GM23338 (cell line): ENCODE data around the gene C20orf204. TPM values are rescaled to one million over a fixed set of nuclear protein-coding genes. Genes with fewer than 3 reads are reported as not detected.
A peak's percentile ranks its signal among the peaks of the same experiment; 100 is the strongest.

Source experiments
- ATAC-seq: fragments of 200-7000 bp; cut with Tn5 transposase; 3 replicates; pipeline ENCODE4 v1.9.1; 2020
- DNase-seq: peaks from one replicate; pipeline ENCODE4 v3.0.0-alpha.2; 2015; ENCODE audit warnings: low spot score
- H2AFZ ChIP-seq: fragments of 200-600 bp; sonication (generic); 2 replicates; pipeline ENCODE4 v1.8.0; 2016; ENCODE audit warnings: antibody characterized with exemption, mild to moderate bottlenecking, moderate library complexity
- H3F3A ChIP-seq: fragments of 200-600 bp; sonication (generic); replicated peaks from 2 replicates; pipeline ENCODE4 v1.8.0; 2017; ENCODE audit warnings: antibody characterized with exemption, mixed run types, low read depth
- H3K27ac ChIP-seq: fragments of 200-600 bp; sonication (generic); 2 replicates; pipeline ENCODE4 v1.6.1; 2016; ENCODE audit warnings: low read depth
- H3K27me3 ChIP-seq: fragments of 200-600 bp; sonication (generic); 2 replicates; pipeline ENCODE4 v1.8.0; 2016; ENCODE audit warnings: mild to moderate bottlenecking, mixed run types, moderate library complexity; ENCODE audit not compliant: insufficient read depth
- H3K36me3 ChIP-seq: fragments of 200-600 bp; sonication (generic); 2 replicates; pipeline ENCODE4 v1.8.0; 2016; ENCODE audit warnings: mild to moderate bottlenecking; ENCODE audit not compliant: insufficient read depth
- H3K4me1 ChIP-seq: fragments of 200-600 bp; sonication (generic); 2 replicates; pipeline ENCODE4 v1.8.0; 2016; ENCODE audit warnings: mild to moderate bottlenecking, moderate library complexity; ENCODE audit not compliant: insufficient read depth
- H3K4me2 ChIP-seq: fragments of 200-600 bp; sonication (generic); 2 replicates; pipeline ENCODE4 v1.7.1; 2017; ENCODE audit warnings: mixed run types
- H3K4me3 ChIP-seq: fragments of 200-600 bp; sonication (generic); 2 replicates; pipeline ENCODE4 v1.6.1; 2016; ENCODE audit warnings: mixed run types
- H3K79me2 ChIP-seq: fragments of 200-600 bp; sonication (generic); replicated peaks from 2 replicates; pipeline ENCODE4 v1.8.0; 2017; ENCODE audit warnings: mild to moderate bottlenecking; ENCODE audit not compliant: insufficient read depth
- H3K9me2 ChIP-seq: fragments of 200-600 bp; sonication (generic); 2 replicates; pipeline ENCODE4 v1.8.0; 2017; ENCODE audit not compliant: insufficient read depth
- H4K20me1 ChIP-seq: fragments of 200-600 bp; sonication (generic); replicated peaks from 2 replicates; pipeline ENCODE4 v1.8.0; 2017; ENCODE audit warnings: mild to moderate bottlenecking; ENCODE audit not compliant: insufficient read depth
- H3K27ac Mint-ChIP-seq: 2 replicates; pipeline ENCODE4 v1.8.0; 2020; ENCODE audit warnings: inconsistent platforms, mild to moderate bottlenecking, moderate library complexity, mixed read lengths
- H3K27me3 Mint-ChIP-seq: 3 replicates; pipeline ENCODE4 v1.8.0; 2022; ENCODE audit warnings: low read depth, mild to moderate bottlenecking, moderate library complexity, mixed read lengths, inconsistent platforms; ENCODE audit not compliant: insufficient read depth, poor library complexity
- H3K36me3 Mint-ChIP-seq: 3 replicates; pipeline ENCODE4 v1.8.0; 2021; ENCODE audit warnings: low read depth, mild to moderate bottlenecking, inconsistent platforms, moderate library complexity, mixed read lengths
- H3K4me1 Mint-ChIP-seq: 3 replicates; pipeline ENCODE4 v1.8.0; 2020; ENCODE audit warnings: mild to moderate bottlenecking, inconsistent platforms, mixed read lengths
- H3K4me3 Mint-ChIP-seq: 3 replicates; pipeline ENCODE4 v1.8.0; 2021; ENCODE audit warnings: moderate library complexity, mild to moderate bottlenecking, inconsistent platforms, mixed read lengths
- H3K9me3 Mint-ChIP-seq: 3 replicates; pipeline ENCODE4 v1.8.0; 2020; ENCODE audit warnings: moderate library complexity, mild to moderate bottlenecking, inconsistent platforms, mixed read lengths
- CREB1 ChIP-seq: fragments of 250-450 bp; sonication (Bioruptor Pico); IDR thresholded peaks from 2 replicates; pipeline ENCODE4 v1.5.0; 2020; ENCODE audit warnings: low read depth, mild to moderate bottlenecking, moderate library complexity
- JUNB ChIP-seq: IDR thresholded peaks from one replicate; pipeline ENCODE4 v1.6.1; 2016; ENCODE audit warnings: antibody characterized with exemption; ENCODE audit not compliant: unreplicated experiment
- POLR2AphosphoS5 ChIP-seq: IDR thresholded peaks from 2 replicates; pipeline ENCODE4 v1.6.1; 2016; ENCODE audit warnings: antibody characterized with exemption, low read depth
- STAT1 ChIP-seq: IDR thresholded peaks from one replicate; pipeline ENCODE4 v1.6.1; 2016; ENCODE audit warnings: antibody characterized with exemption; ENCODE audit not compliant: unreplicated experiment
- ZNF331 ChIP-seq: fragments of 250-450 bp; sonication (Bioruptor Pico); IDR thresholded peaks from 2 replicates; pipeline ENCODE4 v1.5.0; 2020; ENCODE audit warnings: low read depth, mild to moderate bottlenecking, moderate library complexity
- polyA plus RNA-seq: library from polyadenylated mRNA; unstranded; fragments of >200 nt; fragmentation: Nextera tagmentation; extraction: Ambion mirVana; gene quantifications from 2 replicates; pipeline ENCODE4 v1.2.1, GENCODE V29; 2016
- total RNA-seq: library from RNA; depleted of rRNA; stranded (reverse); fragments of >200 nt; shearing (Covaris generic); gene quantifications from 2 replicates; pipeline ENCODE4 v1.2.3, GENCODE V29; 2014
- TF ChIP-seq, protein P1 (sequence below): IDR thresholded peaks from one replicate; pipeline ENCODE4 v1.6.1; 2018; ENCODE audit warnings: antibody characterized with exemption; ENCODE audit not compliant: unreplicated experiment
- TF ChIP-seq, protein P2 (sequence below), 2 experiments: fragments of 200-600 bp in 1 of 2; sonication (generic) in 1 of 2; conservative IDR thresholded peaks; 2 replicates each; pipeline versions ENCODE4 v1.5.1 to v1.6.1; 2016 to 2017; ENCODE audit warnings: antibody characterized with exemption in 2 of 2, low read depth in 2 of 2, mild to moderate bottlenecking in 2 of 2, moderate library complexity in 1 of 2
- TF ChIP-seq, protein P3 (sequence below): fragments of 250-450 bp; sonication (Bioruptor Pico); IDR thresholded peaks from 2 replicates; pipeline ENCODE4 v1.5.0; 2020; ENCODE audit warnings: mild to moderate bottlenecking, moderate library complexity

Gene C20orf204
- total and polyA plus RNA-seq, 2 experiments from 2014 or later = 0.73 to 0.82 TPM

DNA sequence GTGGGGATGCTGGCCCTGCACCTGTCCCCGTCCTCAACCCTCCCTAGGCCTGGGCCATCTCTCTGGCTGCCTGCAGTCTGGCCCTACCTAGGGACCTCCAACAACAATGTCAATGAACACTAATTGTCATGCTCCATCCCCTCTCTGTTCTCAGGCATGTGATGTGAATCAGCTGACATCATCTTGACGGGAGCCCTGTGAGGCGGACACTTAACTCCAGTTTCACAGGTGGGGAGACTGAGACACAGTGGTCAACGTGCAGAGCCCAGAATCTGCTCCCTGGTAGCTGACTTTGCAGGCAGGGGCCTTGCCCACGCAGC, 26.3 kb downstream of the C20orf204 start:
- Histone ChIP-seq H3K4me1 (peaks cover 17% of the 10 kb centered on the region; the same call in 1 of the 2 replicates), H3K4me3 (peak overlapping the region; percentile 85), H3F3A (peaks cover 6% of the 10 kb centered on the region; the same call in 1 of the 2 replicates), H3K27ac (no peak overlapping the region), H3K36me3 (no peaks in the 10 kb centered on the region), H2AFZ (peak overlapping the region; percentile 97; the same call in 1 of the 2 replicates), H3K4me2 (peak overlapping the region; percentile 90), H4K20me1 (no peaks in the 10 kb centered on the region), H3K9me2 (no peaks in the 10 kb centered on the region), H3K79me2 (no peaks in the 10 kb centered on the region), H3K27me3 (no peaks in the 10 kb centered on the region)
- H3K4me1 Mint-ChIP-seq = peaks cover 41% of the 10 kb centered on the region
- H3K4me3 Mint-ChIP-seq = peak overlapping the region; percentile 82
- DNase-seq (no peak), ATAC-seq (no peak)
- H3K9me3 Mint-ChIP-seq = no peaks in the 10 kb centered on the region
- H3K36me3 Mint-ChIP-seq = no peaks in the 10 kb centered on the region
- H3K27ac Mint-ChIP-seq = no peak overlapping the region
- H3K27me3 Mint-ChIP-seq = peaks cover 14% of the 10 kb centered on the region
- no peak for TF ChIP-seq STAT1

DNA sequence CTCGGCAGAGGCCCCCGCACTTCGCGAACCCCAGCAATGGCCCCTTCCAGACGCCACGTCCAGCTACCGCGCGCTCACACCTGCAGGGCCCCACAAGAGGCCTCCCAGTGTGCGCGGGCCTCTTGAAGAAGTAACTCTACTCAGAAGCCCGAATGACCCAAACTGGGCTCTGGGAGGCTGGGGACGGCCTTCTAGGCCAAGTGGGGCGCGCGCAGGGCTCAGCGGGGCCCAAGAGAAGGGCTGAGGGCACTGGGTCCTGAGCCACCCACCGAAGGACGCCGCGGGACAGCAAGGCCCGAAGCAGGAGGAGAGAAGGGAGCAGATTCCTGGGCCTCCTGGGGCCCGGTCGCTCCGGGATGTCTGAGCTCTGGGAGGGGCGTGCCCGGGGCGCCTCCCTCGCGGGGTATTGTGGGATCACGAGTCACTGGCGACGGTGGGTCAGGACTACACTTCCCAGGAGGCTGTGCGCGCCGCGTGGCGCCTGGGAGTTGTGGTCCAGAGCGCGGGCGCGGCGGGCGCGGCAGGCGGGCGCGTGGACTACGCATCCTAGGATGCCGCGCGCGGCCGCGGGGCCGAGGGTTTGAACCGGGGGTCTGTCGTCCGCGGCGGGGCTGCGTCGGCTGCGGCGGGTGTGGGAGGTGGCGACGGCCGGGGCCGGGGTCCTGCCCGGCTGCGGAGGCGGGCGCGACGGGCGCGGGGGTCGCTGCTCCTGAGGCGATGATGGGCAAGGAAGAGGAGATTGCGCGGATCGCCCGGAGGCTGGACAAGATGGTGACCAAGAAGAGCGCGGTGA, 26.8 kb downstream of the C20orf204 start, which contains the start of gene TCEA2:
TCEA2 (plus strand) TSS at position 603 of the 793 bp plus-strand sequence; CDS start at position 718, 115 bp downstream.
- H3K36me3 ChIP-seq = no peaks in the 10 kb centered on the region
- Mint-ChIP-seq H3K4me1 (peaks cover 36% of the 10 kb centered on the region), H3K36me3 (no peaks in the 10 kb centered on the region), H3K9me3 (no peaks in the 10 kb centered on the region), H3K4me3 (peak within 1 kb of the TSS; percentile 82), H3K27me3 (peaks cover 14% of the 10 kb centered on the region), H3K27ac (no peak within 1 kb of the TSS)
- peaks cover 17% of the 10 kb centered on the region; the same call in 1 of the 2 replicates for H3K4me1 ChIP-seq
- no peak within 1 kb of the TSS for H3K27ac ChIP-seq
- no peaks in the 10 kb centered on the region for H4K20me1 ChIP-seq
- no peaks in the 10 kb centered on the region for H3K27me3 ChIP-seq
- peak within 1 kb of the TSS; percentile 97 for H2AFZ ChIP-seq
- H3K9me2 ChIP-seq = no peaks in the 10 kb centered on the region
- no peaks in the 10 kb centered on the region for H3K79me2 ChIP-seq
- ATAC-seq (peak; percentile 81), DNase-seq (peak; percentile 97)
- peak within 1 kb of the TSS; percentile 90 for H3K4me2 ChIP-seq
- H3F3A ChIP-seq = peaks cover 6% of the 10 kb centered on the region; the same call in 1 of the 2 replicates
- peak within 1 kb of the TSS; percentile 85 for H3K4me3 ChIP-seq
- peak; percentile 78 for TF ChIP-seq POLR2AphosphoS5
- TF ChIP-seq CREB1 = peak; percentile 79
- TF ChIP-seq, protein P1, sequence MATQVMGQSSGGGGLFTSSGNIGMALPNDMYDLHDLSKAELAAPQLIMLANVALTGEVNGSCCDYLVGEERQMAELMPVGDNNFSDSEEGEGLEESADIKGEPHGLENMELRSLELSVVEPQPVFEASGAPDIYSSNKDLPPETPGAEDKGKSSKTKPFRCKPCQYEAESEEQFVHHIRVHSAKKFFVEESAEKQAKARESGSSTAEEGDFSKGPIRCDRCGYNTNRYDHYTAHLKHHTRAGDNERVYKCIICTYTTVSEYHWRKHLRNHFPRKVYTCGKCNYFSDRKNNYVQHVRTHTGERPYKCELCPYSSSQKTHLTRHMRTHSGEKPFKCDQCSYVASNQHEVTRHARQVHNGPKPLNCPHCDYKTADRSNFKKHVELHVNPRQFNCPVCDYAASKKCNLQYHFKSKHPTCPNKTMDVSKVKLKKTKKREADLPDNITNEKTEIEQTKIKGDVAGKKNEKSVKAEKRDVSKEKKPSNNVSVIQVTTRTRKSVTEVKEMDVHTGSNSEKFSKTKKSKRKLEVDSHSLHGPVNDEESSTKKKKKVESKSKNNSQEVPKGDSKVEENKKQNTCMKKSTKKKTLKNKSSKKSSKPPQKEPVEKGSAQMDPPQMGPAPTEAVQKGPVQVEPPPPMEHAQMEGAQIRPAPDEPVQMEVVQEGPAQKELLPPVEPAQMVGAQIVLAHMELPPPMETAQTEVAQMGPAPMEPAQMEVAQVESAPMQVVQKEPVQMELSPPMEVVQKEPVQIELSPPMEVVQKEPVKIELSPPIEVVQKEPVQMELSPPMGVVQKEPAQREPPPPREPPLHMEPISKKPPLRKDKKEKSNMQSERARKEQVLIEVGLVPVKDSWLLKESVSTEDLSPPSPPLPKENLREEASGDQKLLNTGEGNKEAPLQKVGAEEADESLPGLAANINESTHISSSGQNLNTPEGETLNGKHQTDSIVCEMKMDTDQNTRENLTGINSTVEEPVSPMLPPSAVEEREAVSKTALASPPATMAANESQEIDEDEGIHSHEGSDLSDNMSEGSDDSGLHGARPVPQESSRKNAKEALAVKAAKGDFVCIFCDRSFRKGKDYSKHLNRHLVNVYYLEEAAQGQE = no peak
- TF ChIP-seq STAT1 = no peak
- TF ChIP-seq, protein P2, sequence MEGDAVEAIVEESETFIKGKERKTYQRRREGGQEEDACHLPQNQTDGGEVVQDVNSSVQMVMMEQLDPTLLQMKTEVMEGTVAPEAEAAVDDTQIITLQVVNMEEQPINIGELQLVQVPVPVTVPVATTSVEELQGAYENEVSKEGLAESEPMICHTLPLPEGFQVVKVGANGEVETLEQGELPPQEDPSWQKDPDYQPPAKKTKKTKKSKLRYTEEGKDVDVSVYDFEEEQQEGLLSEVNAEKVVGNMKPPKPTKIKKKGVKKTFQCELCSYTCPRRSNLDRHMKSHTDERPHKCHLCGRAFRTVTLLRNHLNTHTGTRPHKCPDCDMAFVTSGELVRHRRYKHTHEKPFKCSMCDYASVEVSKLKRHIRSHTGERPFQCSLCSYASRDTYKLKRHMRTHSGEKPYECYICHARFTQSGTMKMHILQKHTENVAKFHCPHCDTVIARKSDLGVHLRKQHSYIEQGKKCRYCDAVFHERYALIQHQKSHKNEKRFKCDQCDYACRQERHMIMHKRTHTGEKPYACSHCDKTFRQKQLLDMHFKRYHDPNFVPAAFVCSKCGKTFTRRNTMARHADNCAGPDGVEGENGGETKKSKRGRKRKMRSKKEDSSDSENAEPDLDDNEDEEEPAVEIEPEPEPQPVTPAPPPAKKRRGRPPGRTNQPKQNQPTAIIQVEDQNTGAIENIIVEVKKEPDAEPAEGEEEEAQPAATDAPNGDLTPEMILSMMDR (conservative IDR thresholded peaks at IDR 0.05; ENCODE audit: low read depth in 2 of 2) = no peak
- TF ChIP-seq, protein P3, sequence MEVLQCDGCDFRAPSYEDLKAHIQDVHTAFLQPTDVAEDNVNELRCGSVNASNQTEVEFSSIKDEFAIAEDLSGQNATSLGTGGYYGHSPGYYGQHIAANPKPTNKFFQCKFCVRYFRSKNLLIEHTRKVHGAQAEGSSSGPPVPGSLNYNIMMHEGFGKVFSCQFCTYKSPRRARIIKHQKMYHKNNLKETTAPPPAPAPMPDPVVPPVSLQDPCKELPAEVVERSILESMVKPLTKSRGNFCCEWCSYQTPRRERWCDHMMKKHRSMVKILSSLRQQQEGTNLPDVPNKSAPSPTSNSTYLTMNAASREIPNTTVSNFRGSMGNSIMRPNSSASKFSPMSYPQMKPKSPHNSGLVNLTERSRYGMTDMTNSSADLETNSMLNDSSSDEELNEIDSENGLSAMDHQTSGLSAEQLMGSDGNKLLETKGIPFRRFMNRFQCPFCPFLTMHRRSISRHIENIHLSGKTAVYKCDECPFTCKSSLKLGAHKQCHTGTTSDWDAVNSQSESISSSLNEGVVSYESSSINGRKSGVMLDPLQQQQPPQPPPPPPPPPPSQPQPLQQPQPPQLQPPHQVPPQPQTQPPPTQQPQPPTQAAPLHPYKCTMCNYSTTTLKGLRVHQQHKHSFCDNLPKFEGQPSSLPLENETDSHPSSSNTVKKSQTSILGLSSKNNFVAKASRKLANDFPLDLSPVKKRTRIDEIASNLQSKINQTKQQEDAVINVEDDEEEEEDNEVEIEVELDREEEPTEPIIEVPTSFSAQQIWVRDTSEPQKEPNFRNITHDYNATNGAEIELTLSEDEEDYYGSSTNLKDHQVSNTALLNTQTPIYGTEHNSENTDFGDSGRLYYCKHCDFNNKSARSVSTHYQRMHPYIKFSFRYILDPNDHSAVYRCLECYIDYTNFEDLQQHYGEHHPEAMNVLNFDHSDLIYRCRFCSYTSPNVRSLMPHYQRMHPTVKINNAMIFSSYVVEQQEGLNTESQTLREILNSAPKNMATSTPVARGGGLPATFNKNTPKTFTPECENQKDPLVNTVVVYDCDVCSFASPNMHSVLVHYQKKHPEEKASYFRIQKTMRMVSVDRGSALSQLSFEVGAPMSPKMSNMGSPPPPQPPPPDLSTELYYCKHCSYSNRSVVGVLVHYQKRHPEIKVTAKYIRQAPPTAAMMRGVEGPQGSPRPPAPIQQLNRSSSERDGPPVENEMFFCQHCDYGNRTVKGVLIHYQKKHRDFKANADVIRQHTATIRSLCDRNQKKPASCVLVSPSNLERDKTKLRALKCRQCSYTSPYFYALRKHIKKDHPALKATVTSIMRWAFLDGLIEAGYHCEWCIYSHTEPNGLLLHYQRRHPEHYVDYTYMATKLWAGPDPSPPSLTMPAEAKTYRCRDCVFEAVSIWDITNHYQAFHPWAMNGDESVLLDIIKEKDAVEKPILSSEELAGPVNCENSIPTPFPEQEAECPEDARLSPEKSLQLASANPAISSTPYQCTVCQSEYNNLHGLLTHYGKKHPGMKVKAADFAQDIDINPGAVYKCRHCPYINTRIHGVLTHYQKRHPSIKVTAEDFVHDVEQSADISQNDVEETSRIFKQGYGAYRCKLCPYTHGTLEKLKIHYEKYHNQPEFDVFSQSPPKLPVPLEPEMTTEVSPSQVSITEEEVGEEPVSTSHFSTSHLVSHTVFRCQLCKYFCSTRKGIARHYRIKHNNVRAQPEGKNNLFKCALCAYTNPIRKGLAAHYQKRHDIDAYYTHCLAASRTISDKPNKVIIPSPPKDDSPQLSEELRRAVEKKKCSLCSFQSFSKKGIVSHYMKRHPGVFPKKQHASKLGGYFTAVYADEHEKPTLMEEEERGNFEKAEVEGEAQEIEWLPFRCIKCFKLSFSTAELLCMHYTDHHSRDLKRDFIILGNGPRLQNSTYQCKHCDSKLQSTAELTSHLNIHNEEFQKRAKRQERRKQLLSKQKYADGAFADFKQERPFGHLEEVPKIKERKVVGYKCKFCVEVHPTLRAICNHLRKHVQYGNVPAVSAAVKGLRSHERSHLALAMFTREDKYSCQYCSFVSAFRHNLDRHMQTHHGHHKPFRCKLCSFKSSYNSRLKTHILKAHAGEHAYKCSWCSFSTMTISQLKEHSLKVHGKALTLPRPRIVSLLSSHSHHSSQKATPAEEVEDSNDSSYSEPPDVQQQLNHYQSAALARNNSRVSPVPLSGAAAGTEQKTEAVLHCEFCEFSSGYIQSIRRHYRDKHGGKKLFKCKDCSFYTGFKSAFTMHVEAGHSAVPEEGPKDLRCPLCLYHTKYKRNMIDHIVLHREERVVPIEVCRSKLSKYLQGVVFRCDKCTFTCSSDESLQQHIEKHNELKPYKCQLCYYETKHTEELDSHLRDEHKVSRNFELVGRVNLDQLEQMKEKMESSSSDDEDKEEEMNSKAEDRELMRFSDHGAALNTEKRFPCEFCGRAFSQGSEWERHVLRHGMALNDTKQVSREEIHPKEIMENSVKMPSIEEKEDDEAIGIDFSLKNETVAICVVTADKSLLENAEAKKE (CRISPR knock-in tag) = no peak
- TF ChIP-seq JUNB = no peak
- TF ChIP-seq ZNF331 (CRISPR knock-in tag) = no peak
